ENCODE data around the gene IQSEC1. TPM values are rescaled to one million over a fixed set of nuclear protein-coding genes. Genes with fewer than 3 reads are reported as not detected.
"Not testable (repeated sequence)": the region's sequence is repeated elsewhere in the genome, so short reads cannot be mapped to it uniquely, and the experiment has no call there.

The IQSEC1 gene
- total and polyA plus RNA-seq, 7 experiments from 2014 or later, result 21.1 to 163 (median 70.2) TPM

DNA sequence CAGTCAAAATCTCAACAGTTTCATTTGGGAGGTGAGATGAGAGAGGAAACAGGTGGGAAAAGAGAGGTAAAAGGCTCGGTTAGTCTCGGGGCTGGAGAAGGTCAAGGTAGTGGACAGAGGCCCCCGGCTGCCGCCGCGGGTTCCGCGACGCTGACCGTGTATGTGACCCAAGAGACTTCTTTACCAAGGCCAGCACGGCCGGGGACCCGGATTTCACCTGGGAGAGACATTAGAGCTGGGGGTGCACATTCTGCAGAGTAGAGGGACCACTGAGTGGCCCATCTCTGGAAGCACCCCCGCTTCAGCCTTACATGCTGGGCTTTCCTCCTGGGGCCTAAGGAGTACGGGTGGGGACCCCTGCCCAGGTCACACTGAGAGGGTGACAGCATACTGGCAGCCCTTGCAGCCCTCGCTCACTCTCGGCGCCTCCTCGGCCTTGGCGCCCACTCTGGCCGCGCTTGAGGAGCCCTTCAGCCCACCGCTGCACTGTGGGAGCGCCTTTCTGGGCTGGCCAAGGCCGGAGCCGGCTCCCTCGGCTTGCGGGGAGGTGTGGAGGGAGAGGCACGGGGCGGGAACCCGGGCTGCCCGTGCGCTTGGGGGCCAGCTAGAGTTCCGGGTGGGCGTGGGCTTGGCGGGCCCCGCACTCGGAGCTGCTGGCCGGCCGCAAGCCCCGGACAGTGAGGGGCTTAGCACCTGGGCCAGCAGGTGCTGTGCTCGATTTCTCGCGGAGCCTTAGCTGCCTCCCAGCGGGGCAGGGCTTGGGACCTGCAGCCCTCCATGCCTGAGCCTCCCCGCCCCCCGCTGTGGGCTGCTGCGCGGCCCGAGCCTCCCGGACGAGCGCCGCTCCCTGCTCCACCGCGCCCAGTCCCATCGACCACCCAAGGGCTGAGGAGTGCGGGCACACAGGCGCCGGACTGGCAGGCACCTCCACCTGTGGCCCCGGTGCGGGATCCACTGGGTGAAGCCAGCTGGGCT, 190.6 kb downstream of the IQSEC1 start:
- Histone ChIP-seq H3K4me3 (ENCODE audit: low read length) (no peak overlapping the region), H3K36me3 (ENCODE audit: control insufficient read depth in 2 of 3, insufficient read depth in 3 of 3, low read length in 3 of 3) (no peaks in the 10 kb centered on the region), H3K27ac (ENCODE audit: low read depth, low read length) (no peak overlapping the region), H3K9me3 (ENCODE audit: control insufficient read depth in 2 of 3, low read length in 3 of 3) (no peaks in the 10 kb centered on the region), H3K27me3 (ENCODE audit: control insufficient read depth in 2 of 2, insufficient read depth in 2 of 2, low read length in 2 of 2) (no peaks in the 10 kb centered on the region), H3K4me1 (ENCODE audit: control insufficient read depth in 2 of 2, insufficient read depth in 2 of 2, low read length in 2 of 2) (peaks cover 0 to 12% of the 10 kb centered on the region in 2 donors)
- no peak for DNase-seq
- Mint-ChIP-seq H3K9me3 (no peaks in the 10 kb centered on the region), H3K27ac (peak overlapping the region in 1 of 9 donors; percentile 62), H3K4me3 (no peak overlapping the region), H3K36me3 (no peaks in the 10 kb centered on the region), H3K27me3 (peaks cover 0 to 24% (median 11%) of the 10 kb centered on the region in 5 donors), H3K4me1 (peaks cover 0 to 17% (median 11%) of the 10 kb centered on the region in 7 donors)
- no peak for ATAC-seq
- ChIA-PET POLR2A (no interaction called here), CTCF (interaction anchor here (0.8 kb wide), 1 partner anchor 222 kb away, joined by 3 read pairs; no protein-coding TSS in a partner anchor)
- intact Hi-C loops (cut with micrococcal nuclease), result no loop called here

DNA sequence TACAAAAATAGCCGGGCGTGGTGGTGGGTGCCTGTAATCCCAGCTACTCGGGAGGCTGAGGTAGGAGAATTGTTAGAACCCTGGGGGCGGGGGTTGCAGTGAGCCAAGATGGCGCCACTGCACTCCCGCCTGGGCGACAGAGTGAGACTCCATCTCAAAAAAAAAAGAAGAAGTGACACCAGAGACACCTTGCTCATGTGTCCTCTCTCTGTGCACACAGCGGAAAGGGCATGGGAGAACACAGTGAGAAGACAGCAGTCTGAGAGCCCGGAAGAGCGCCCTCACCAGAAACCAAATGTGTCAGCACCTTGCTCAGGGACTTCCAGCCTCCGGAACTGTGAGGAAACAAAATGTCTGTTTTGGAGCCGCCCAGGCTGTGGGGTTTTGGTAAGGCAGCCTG, 191.4 kb downstream of the IQSEC1 start:
- H3K9me3 Mint-ChIP-seq; H3K27me3 ChIP-seq (ENCODE audit: control insufficient read depth in 2 of 2, insufficient read depth in 2 of 2, low read length in 2 of 2); H3K4me3 Mint-ChIP-seq; intact Hi-C loops (cut with micrococcal nuclease); H3K27ac ChIP-seq (ENCODE audit: low read depth, low read length); H3K9me3 ChIP-seq (ENCODE audit: control insufficient read depth in 2 of 3, low read length in 3 of 3); ATAC-seq; H3K4me3 ChIP-seq (ENCODE audit: low read length); H3K36me3 ChIP-seq (ENCODE audit: control insufficient read depth in 2 of 3, insufficient read depth in 3 of 3, low read length in 3 of 3); H3K36me3 Mint-ChIP-seq; POLR2A ChIA-PET; DNase-seq; CTCF ChIA-PET: not testable (repeated sequence)
- H3K27me3 Mint-ChIP-seq, result peaks cover 0 to 18% (median 3%) of the 10 kb centered on the region in 5 donors
- peaks cover 0 to 12% (median 11%) of the 10 kb centered on the region in 7 donors for H3K4me1 Mint-ChIP-seq
- peaks cover 0 to 12% of the 10 kb centered on the region in 2 donors for H3K4me1 ChIP-seq (ENCODE audit: control insufficient read depth in 2 of 2, insufficient read depth in 2 of 2, low read length in 2 of 2)
- H3K27ac Mint-ChIP-seq, result peak overlapping the region in 2 of 9 donors; percentile 34 to 62

DNA sequence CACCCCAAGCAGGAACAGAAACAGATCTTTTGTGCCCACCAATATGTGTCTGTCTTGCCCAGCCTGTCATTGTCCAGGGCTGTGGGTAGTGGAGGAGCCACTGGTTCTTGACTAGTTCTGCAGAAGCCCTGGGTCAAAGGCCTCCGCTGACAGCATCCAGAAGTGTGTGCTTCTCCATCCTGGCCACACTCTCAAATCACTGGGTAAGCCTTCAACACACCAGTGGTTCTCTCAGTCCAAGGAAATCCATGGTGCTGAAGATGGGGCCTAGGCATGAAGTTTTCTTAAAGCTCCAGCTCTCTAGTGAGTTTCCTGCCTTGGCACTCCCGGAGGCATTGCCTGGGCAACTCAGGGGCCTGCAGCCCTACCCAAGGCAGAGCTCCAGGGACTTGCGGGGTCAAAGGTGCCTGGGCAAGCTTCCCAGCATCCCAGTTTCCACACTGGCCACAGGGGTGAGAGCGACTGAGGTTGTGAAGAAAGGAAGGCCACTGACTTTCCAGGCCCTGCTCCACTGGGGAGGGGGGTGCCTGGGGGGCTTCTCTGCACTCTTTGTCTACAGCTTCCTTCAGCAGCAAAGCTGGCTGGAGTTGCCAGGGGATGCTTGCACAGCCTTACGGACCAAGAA, 193.9 kb downstream of the IQSEC1 start:
- no peaks in the 10 kb centered on the region for H3K36me3 Mint-ChIP-seq
- ATAC-seq (no peak), DNase-seq (no peak)
- intact Hi-C loops (cut with micrococcal nuclease), result no loop called here
- Histone ChIP-seq H3K4me1 (ENCODE audit: control insufficient read depth in 2 of 2, insufficient read depth in 2 of 2, low read length in 2 of 2) (no peaks in the 10 kb centered on the region), H3K9me3 (ENCODE audit: control insufficient read depth in 2 of 3, low read length in 3 of 3) (no peaks in the 10 kb centered on the region), H3K27ac (ENCODE audit: low read depth, low read length) (no peak overlapping the region), H3K36me3 (ENCODE audit: control insufficient read depth in 2 of 3, insufficient read depth in 3 of 3, low read length in 3 of 3) (no peaks in the 10 kb centered on the region), H3K4me3 (ENCODE audit: low read length) (no peak overlapping the region), H3K27me3 (ENCODE audit: control insufficient read depth in 2 of 2, insufficient read depth in 2 of 2, low read length in 2 of 2) (no peaks in the 10 kb centered on the region)
- no peak overlapping the region for H3K27ac Mint-ChIP-seq
- CTCF ChIA-PET, result interaction anchor here (1.2 kb wide), 1 partner anchor 12 kb away, joined by 4 read pairs; no protein-coding TSS in a partner anchor
- H3K4me3 Mint-ChIP-seq, result no peak overlapping the region
- peaks cover 6 to 23% (median 13%) of the 10 kb centered on the region in 5 donors for H3K27me3 Mint-ChIP-seq
- peaks cover 0 to 1% (median 0%) of the 10 kb centered on the region in 11 donors for H3K9me3 Mint-ChIP-seq
- POLR2A ChIA-PET, result no interaction called here
- H3K4me1 Mint-ChIP-seq, result no peaks in the 10 kb centered on the region

DNA sequence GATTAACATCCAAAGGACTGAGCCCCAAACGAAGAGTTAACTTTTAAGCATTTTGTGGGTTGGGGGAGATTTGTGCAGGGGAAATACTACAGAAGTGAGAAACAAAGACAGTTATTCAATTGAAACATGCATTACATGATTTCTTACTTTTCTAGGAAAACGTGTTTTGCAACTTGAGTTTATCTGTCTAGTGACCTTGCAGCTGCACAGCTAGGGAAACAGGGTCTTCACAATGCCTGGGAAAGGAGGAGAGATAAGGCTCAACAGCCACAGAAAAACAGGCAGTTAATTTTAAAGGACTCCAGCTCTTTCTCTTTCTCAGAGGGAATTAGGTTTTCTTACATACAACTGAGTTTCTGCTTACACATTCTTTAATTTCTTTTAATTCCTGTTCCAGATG, 194.5 kb downstream of the IQSEC1 start:
- H3K9me3 ChIP-seq (ENCODE audit: control insufficient read depth in 2 of 3, low read length in 3 of 3); POLR2A ChIA-PET; H3K36me3 ChIP-seq (ENCODE audit: control insufficient read depth in 2 of 3, insufficient read depth in 3 of 3, low read length in 3 of 3); H3K27ac ChIP-seq (ENCODE audit: low read depth, low read length); H3K27me3 ChIP-seq (ENCODE audit: control insufficient read depth in 2 of 2, insufficient read depth in 2 of 2, low read length in 2 of 2); H3K9me3 Mint-ChIP-seq; H3K4me1 ChIP-seq (ENCODE audit: control insufficient read depth in 2 of 2, insufficient read depth in 2 of 2, low read length in 2 of 2); DNase-seq; H3K27ac Mint-ChIP-seq; H3K36me3 Mint-ChIP-seq; H3K4me3 ChIP-seq (ENCODE audit: low read length); intact Hi-C loops (cut with micrococcal nuclease); H3K4me3 Mint-ChIP-seq; H3K4me1 Mint-ChIP-seq; ATAC-seq: not testable (repeated sequence)
- H3K27me3 Mint-ChIP-seq, result peaks cover 6 to 23% (median 13%) of the 10 kb centered on the region in 5 donors
- CTCF ChIA-PET, result interaction anchor here (1.2 kb wide), 1 partner anchor 12 kb away, joined by 4 read pairs; no protein-coding TSS in a partner anchor

DNA sequence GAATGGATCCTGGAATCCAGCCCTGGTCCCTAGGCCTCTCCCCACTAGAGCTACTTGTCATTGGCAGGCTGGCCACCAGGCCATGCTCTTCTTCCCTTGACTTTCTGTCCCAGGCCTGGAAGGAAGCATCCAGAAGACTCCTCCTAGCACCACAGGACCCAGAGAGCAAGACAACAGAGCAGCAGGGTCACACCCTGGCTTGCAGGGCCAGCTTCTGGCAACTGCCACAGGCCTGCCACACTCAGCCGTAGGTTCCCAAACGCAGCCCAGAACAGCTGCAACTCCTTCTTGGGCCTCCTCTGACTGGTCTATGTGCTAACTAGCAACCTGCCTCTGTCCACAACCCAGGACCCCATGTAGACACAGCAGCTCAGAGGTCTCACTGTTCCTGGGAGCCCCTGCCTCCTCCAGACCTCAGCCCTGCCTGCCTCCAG, 195.1 kb downstream of the IQSEC1 start:
- intact Hi-C loops (cut with micrococcal nuclease), result no loop called here
- Histone ChIP-seq H3K4me1 (ENCODE audit: control insufficient read depth in 2 of 2, insufficient read depth in 2 of 2, low read length in 2 of 2) (no peaks in the 10 kb centered on the region), H3K9me3 (ENCODE audit: control insufficient read depth in 2 of 3, low read length in 3 of 3) (no peaks in the 10 kb centered on the region), H3K27ac (ENCODE audit: low read depth, low read length) (no peak overlapping the region), H3K27me3 (ENCODE audit: control insufficient read depth in 2 of 2, insufficient read depth in 2 of 2, low read length in 2 of 2) (no peaks in the 10 kb centered on the region), H3K4me3 (ENCODE audit: low read length) (no peak overlapping the region), H3K36me3 (ENCODE audit: control insufficient read depth in 2 of 3, insufficient read depth in 3 of 3, low read length in 3 of 3) (no peaks in the 10 kb centered on the region)
- ChIA-PET CTCF (interaction anchor here (0.5 to 1.2 kb wide), 2 partner anchors 13 to 18 kb away, joined by 3 to 4 read pairs; no protein-coding TSS in a partner anchor), POLR2A (no interaction called here)
- Mint-ChIP-seq H3K9me3 (peaks cover 0 to 3% (median 0%) of the 10 kb centered on the region in 11 donors), H3K27ac (no peak overlapping the region), H3K4me3 (no peak overlapping the region), H3K36me3 (no peaks in the 10 kb centered on the region), H3K4me1 (no peaks in the 10 kb centered on the region), H3K27me3 (peaks cover 6 to 23% (median 13%) of the 10 kb centered on the region in 5 donors)
- ATAC-seq, result no peak
- DNase-seq, result no peak

DNA sequence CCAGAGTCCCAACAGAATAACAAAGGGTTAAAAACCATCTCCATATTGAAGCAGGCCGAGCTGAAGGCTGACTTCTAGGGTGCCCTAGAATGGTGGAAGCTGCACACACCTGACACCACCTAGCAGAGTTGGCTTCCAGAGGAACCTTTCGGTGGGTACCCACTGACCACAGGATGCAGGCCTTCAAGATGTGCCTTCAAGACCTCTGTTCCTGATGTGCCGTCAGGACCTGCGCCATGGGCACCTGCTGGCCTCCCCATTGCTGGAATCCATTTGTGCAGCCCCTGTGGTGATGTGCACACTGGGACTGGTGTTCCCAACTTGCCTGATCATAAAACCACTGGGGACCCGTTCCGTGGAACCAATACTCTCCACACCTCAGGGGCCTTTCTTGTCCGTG, 196.2 kb downstream of the IQSEC1 start:
- DNase-seq (no peak), ATAC-seq (no peak)
- Histone ChIP-seq H3K27me3 (ENCODE audit: control insufficient read depth in 2 of 2, insufficient read depth in 2 of 2, low read length in 2 of 2) (no peaks in the 10 kb centered on the region), H3K4me3 (ENCODE audit: low read length) (no peak overlapping the region), H3K4me1 (ENCODE audit: control insufficient read depth in 2 of 2, insufficient read depth in 2 of 2, low read length in 2 of 2) (no peaks in the 10 kb centered on the region), H3K27ac (ENCODE audit: low read depth, low read length) (no peak overlapping the region), H3K9me3 (ENCODE audit: control insufficient read depth in 2 of 3, low read length in 3 of 3) (no peaks in the 10 kb centered on the region), H3K36me3 (ENCODE audit: control insufficient read depth in 2 of 3, insufficient read depth in 3 of 3, low read length in 3 of 3) (no peaks in the 10 kb centered on the region)
- POLR2A ChIA-PET, result no interaction called here
- intact Hi-C loops (cut with micrococcal nuclease), result no loop called here
- Mint-ChIP-seq H3K36me3 (no peaks in the 10 kb centered on the region), H3K27ac (no peak overlapping the region), H3K4me1 (no peaks in the 10 kb centered on the region), H3K27me3 (peaks cover 6 to 23% (median 13%) of the 10 kb centered on the region in 5 donors), H3K9me3 (peaks cover 0 to 3% (median 0%) of the 10 kb centered on the region in 11 donors), H3K4me3 (peak overlapping the region in 2 of 10 donors; percentile 25 to 38)
- CTCF ChIA-PET, result no interaction called here

Data from naive thymus-derived CD4-positive, alpha-beta T cell (primary cell).